ENCODE data around the gene MDK.
A peak's percentile ranks its signal among the peaks of the same experiment; 100 is the strongest.
"Not testable (repeated sequence)": the region's sequence is repeated elsewhere in the genome, so short reads cannot be mapped to it uniquely, and the experiment has no call there.

The MDK gene

DNA sequence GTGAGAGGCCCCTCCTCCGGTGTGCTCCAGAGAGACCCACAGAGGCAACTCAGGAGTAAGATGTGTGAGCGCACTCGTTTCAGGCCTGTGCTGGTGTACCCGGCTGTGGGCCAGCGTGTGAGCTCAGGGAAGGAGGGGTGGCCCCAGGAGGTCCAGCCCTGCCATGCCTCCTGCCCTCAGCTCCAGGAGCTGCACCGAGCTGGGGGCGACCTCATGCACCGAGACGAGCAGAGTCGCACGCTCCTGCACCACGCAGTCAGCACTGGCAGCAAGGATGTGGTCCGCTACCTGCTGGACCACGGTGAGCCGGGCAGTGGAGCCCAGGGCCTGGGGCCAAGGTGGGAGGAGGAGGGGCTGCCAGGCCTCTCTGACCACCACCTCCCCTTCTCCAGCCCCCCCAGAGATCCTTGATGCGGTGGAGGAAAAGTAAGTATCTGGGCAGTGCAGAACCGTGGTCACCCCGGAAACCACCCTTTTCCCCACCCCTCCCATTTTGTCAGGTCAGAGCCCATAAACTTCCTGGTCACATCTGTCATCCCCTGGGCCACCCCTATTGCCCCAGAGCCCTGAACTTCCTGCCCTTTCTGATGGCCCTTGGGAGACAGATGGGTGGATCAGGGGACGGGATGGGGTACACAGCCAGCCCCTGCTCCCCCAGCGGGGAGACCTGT is 2.5 kb upstream of the MDK start:
- Histone ChIP-seq H3K4me3 (replicated peaks; ENCODE audit: insufficient read depth, low read length) (no peak overlapping the region), H3K27me3 (ENCODE audit: insufficient read depth, poor library complexity, severe bottlenecking) (peaks cover 15% of the 10 kb centered on the region), H3K27ac (replicated peaks) (no peak overlapping the region)
- DNase-seq (ENCODE audit: low read depth in 1 of 2, low spot score in 1 of 2) = no peak
- TF ChIP-seq, protein P1, sequence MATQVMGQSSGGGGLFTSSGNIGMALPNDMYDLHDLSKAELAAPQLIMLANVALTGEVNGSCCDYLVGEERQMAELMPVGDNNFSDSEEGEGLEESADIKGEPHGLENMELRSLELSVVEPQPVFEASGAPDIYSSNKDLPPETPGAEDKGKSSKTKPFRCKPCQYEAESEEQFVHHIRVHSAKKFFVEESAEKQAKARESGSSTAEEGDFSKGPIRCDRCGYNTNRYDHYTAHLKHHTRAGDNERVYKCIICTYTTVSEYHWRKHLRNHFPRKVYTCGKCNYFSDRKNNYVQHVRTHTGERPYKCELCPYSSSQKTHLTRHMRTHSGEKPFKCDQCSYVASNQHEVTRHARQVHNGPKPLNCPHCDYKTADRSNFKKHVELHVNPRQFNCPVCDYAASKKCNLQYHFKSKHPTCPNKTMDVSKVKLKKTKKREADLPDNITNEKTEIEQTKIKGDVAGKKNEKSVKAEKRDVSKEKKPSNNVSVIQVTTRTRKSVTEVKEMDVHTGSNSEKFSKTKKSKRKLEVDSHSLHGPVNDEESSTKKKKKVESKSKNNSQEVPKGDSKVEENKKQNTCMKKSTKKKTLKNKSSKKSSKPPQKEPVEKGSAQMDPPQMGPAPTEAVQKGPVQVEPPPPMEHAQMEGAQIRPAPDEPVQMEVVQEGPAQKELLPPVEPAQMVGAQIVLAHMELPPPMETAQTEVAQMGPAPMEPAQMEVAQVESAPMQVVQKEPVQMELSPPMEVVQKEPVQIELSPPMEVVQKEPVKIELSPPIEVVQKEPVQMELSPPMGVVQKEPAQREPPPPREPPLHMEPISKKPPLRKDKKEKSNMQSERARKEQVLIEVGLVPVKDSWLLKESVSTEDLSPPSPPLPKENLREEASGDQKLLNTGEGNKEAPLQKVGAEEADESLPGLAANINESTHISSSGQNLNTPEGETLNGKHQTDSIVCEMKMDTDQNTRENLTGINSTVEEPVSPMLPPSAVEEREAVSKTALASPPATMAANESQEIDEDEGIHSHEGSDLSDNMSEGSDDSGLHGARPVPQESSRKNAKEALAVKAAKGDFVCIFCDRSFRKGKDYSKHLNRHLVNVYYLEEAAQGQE (IDR thresholded peaks at IDR 0.05; ENCODE audit: insufficient replicate concordance, low read depth) = no peak
- TF ChIP-seq GABPA (IDR thresholded peaks at IDR 0.05; ENCODE audit: low read depth) (no peak), POLR2AphosphoS5 (IDR thresholded peaks at IDR 0.05; ENCODE audit: low read depth) (no peak), SPI1 (IDR thresholded peaks at IDR 0.05; ENCODE audit: borderline replicate concordance, low read depth) (no peak)

DNA sequence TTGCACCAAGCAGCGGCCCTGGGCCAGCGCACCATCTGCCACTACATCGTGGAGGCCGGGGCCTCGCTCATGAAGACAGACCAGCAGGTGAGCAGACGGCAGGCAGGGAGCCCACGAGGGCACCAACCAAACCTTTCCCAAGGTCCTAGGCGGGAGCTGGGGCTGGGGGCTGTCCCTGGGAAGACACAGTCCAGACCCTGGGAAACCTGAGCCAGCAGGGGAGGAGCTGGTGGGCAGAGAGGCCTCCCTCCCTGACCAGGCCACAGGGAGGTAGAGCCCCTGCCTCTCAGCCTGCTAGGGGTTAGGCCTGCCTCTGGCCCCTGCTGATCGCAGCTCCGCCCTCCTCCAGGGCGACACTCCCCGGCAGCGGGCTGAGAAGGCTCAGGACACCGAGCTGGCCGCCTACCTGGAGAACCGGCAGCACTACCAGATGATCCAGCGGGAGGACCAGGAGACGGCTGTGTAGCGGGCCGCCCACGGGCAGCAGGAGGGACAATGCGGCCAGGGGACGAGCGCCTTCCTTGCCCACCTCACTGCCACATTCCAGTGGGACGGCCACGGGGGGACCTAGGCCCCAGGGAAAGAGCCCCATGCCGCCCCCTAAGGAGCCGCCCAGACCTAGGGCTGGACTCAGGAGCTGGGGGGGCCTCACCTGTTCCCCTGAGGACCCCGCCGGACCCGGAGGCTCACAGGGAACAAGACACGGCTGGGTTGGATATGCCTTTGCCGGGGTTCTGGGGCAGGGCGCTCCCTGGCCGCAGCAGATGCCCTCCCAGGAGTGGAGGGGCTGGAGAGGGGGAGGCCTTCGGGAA is 1.8 kb upstream of the MDK start:
- peak; percentile 55; the same call in 1 of the 2 replicates for TF ChIP-seq POLR2AphosphoS5 (IDR thresholded peaks at IDR 0.05; ENCODE audit: low read depth)
- H3K27ac ChIP-seq (replicated peaks); DNase-seq (ENCODE audit: low read depth in 1 of 2, low spot score in 1 of 2); H3K4me3 ChIP-seq (replicated peaks; ENCODE audit: insufficient read depth, low read length): not testable (repeated sequence)
- H3K27me3 ChIP-seq (ENCODE audit: insufficient read depth, poor library complexity, severe bottlenecking) = peaks cover 15% of the 10 kb centered on the region

DNA sequence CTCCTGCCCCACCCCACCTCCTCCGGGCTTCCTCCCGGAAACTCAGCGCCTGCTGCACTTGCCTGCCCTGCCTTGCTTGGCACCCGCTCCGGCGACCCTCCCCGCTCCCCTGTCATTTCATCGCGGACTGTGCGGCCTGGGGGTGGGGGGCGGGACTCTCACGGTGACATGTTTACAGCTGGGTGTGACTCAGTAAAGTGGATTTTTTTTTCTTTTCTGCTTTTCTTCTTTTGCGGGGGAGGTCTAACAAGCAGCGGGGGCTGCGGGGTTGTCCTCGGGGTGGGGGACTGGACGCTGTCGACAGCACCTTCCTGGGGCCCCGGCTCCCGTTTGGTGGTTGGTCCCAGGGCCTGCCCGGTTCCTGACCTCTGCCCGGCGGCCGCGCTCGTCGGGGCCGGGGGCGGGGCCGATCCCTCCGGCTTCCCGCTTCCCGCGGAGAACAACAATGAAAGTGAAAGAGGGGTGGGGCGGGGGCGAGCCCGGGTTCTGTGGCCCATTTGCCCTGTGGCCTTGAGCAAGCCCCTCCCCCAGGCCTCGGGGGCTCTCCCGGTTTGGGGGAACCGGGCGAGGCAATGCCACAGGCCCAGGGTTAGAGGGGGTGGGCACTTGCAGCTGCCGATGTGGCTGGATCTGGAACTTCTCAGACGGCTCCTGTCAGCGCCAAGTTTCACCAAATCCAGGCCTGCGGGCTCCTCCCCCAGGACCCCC is 975 bp upstream of the MDK start:
- DNase-seq (ENCODE audit: low read depth in 1 of 2, low spot score in 1 of 2) = peak in 1 of 2 experiments; percentile 36
- Histone ChIP-seq H3K27ac (replicated peaks) (no peak overlapping the region), H3K27me3 (ENCODE audit: insufficient read depth, poor library complexity, severe bottlenecking) (peaks cover 15% of the 10 kb centered on the region), H3K4me3 (replicated peaks; ENCODE audit: insufficient read depth, low read length) (peak overlapping the region; percentile 36)
- TF ChIP-seq, protein P2, sequence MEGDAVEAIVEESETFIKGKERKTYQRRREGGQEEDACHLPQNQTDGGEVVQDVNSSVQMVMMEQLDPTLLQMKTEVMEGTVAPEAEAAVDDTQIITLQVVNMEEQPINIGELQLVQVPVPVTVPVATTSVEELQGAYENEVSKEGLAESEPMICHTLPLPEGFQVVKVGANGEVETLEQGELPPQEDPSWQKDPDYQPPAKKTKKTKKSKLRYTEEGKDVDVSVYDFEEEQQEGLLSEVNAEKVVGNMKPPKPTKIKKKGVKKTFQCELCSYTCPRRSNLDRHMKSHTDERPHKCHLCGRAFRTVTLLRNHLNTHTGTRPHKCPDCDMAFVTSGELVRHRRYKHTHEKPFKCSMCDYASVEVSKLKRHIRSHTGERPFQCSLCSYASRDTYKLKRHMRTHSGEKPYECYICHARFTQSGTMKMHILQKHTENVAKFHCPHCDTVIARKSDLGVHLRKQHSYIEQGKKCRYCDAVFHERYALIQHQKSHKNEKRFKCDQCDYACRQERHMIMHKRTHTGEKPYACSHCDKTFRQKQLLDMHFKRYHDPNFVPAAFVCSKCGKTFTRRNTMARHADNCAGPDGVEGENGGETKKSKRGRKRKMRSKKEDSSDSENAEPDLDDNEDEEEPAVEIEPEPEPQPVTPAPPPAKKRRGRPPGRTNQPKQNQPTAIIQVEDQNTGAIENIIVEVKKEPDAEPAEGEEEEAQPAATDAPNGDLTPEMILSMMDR (IDR thresholded peaks at IDR 0.05; ENCODE audit: insufficient read depth, low read length) = no peak
- TF ChIP-seq POLR2AphosphoS5 (IDR thresholded peaks at IDR 0.05; ENCODE audit: low read depth) (no peak; the same call in none of the 2 replicates), GABPA (IDR thresholded peaks at IDR 0.05; ENCODE audit: low read depth) (no peak)
- TF ChIP-seq, protein P1 (IDR thresholded peaks at IDR 0.05; ENCODE audit: insufficient replicate concordance, low read depth) = no peak

DNA sequence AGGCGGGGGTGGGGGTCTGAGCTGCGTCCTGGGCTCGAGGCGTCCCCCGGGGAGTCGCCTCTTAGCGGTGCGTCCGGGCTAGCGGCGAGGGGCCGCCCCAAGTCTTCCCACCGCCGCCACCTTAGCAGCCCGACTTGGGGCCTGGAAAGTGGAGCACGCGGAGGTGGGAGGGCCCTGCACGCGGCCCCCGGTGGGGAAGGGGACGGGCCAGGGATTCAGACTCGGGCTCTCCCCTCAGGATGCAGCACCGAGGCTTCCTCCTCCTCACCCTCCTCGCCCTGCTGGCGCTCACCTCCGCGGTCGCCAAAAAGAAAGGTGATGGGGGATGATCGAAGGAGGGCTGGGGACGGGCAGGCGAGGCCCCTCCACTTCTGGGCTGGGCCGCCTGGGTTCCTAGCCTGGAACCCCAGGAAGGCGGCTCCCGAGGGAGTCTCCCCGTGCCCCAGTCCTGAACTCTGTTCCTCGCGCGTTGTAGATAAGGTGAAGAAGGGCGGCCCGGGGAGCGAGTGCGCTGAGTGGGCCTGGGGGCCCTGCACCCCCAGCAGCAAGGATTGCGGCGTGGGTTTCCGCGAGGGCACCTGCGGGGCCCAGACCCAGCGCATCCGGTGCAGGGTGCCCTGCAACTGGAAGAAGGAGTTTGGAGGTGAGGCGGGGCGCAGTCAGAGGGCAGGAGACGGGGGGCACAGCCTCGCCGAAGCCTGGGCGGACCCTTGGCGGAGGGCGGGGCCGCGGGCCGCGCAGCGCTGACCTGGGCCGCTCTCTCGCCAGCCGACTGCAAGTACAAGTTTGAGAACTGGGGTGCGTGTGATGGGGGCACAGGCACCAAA is 563 bp downstream of the MDK start:
- no peak overlapping the region for H3K27ac ChIP-seq (replicated peaks)
- DNase-seq (ENCODE audit: low read depth in 1 of 2, low spot score in 1 of 2) = no peak

More for the DNA sequence above, 563 bp downstream of the MDK start:
- TF ChIP-seq, protein P1 (IDR thresholded peaks at IDR 0.05; ENCODE audit: insufficient replicate concordance, low read depth) = no peak
- TF ChIP-seq, protein P2 (IDR thresholded peaks at IDR 0.05; ENCODE audit: insufficient read depth, low read length) = no peak
- TF ChIP-seq SPI1 (IDR thresholded peaks at IDR 0.05; ENCODE audit: borderline replicate concordance, low read depth) (no peak), POLR2AphosphoS5 (IDR thresholded peaks at IDR 0.05; ENCODE audit: low read depth) (no peak), GABPA (IDR thresholded peaks at IDR 0.05; ENCODE audit: low read depth) (no peak)
- Histone ChIP-seq H3K4me3 (replicated peaks; ENCODE audit: insufficient read depth, low read length) (no peak overlapping the region), H3K27me3 (ENCODE audit: insufficient read depth, poor library complexity, severe bottlenecking) (peaks cover 15% of the 10 kb centered on the region)

Data from HL-60 (cell line).